Lung (tissue), 12 donors: Measurements from ENCODE around the gene ACP3. TPM values are rescaled to one million over a fixed set of nuclear protein-coding genes. Genes with fewer than 3 reads are reported as not detected.

ENCODE experiments used
- ATAC-seq: fragments of 200-7000 bp; cut with Tn5 transposase; one replicate; pipeline ENCODE4 v1.9.1; 2020; ENCODE audit warnings: moderate number of reproducible peaks; ENCODE audit not compliant: insufficient read depth, low FRiP score
- DNase-seq, 3 donors: peaks; one replicate each; pipeline ENCODE4 v3.0.0-alpha.2; 2013 to 2017
- H3K27ac ChIP-seq, 2 donors: one replicate each; pipeline ENCODE4 v1.5.1; 2013; ENCODE audit warnings: mild to moderate bottlenecking in 2 of 2, moderate library complexity in 2 of 2, control low read depth in 1 of 2, inconsistent platforms in 1 of 2, low read depth in 1 of 2, low read length in 1 of 2
- H3K27me3 ChIP-seq, 3 donors: one replicate each; pipeline ENCODE4 v1.5.1; 2013; ENCODE audit warnings: low read length in 2 of 3; ENCODE audit not compliant: control insufficient read depth in 3 of 3, insufficient read depth in 3 of 3
- H3K36me3 ChIP-seq, 4 donors: one replicate each; pipeline ENCODE4 v1.5.1; 2013; ENCODE audit warnings: low read length in 4 of 4, mild to moderate bottlenecking in 1 of 4, moderate library complexity in 1 of 4; ENCODE audit not compliant: control insufficient read depth in 4 of 4, insufficient read depth in 4 of 4
- H3K4me1 ChIP-seq, 5 donors: one replicate each; pipeline ENCODE4 v1.5.1; 2013; ENCODE audit warnings: low read length in 5 of 5, mild to moderate bottlenecking in 2 of 5, moderate library complexity in 1 of 5; ENCODE audit not compliant: control insufficient read depth in 5 of 5, insufficient read depth in 5 of 5
- H3K4me3 ChIP-seq: one replicate; pipeline ENCODE4 v1.5.1; 2013; ENCODE audit warnings: mild to moderate bottlenecking, control low read depth, moderate library complexity
- H3K9ac ChIP-seq, 2 donors: one replicate each; pipeline ENCODE4 v1.5.1; 2013; ENCODE audit warnings: low read length in 2 of 2, control low read depth in 1 of 2; ENCODE audit not compliant: insufficient read depth in 1 of 2
- H3K9me3 ChIP-seq, 4 donors: one replicate each; pipeline ENCODE4 v1.5.1; 2013; ENCODE audit warnings: low read length in 3 of 4, mild to moderate bottlenecking in 1 of 4, moderate library complexity in 1 of 4; ENCODE audit not compliant: control insufficient read depth in 4 of 4, insufficient read depth in 3 of 4
- WGBS, 2 donors: extraction: QIAGEN DNeasy Blood & Tissue Kit; methylation state at CpG; one replicate each; pipeline ENCODE4 v1.1.7; 2013; 5-methylcytosine and 5-hydroxymethylcytosine counted together
- polyA plus RNA-seq, 2 donors: library from polyadenylated mRNA; stranded (reverse); fragments of 200-250 nt; gene quantifications; one replicate each; pipeline ENCODE4 v1.2.1, GENCODE V29; 2013
- total RNA-seq, 2 donors: library from RNA; depleted of rRNA in 1 of 2; stranded (reverse); fragments of >200 nt in 1 of 2; gene quantifications; one replicate each; pipeline ENCODE4 v1.2.1, GENCODE V29; 2014 to 2021
- TF ChIP-seq, protein P1 (sequence below): IDR thresholded peaks from 2 replicates; pipeline ENCODE4 v1.5.1; 2012; ENCODE audit warnings: mild to moderate bottlenecking; ENCODE audit errors: control extremely low read depth, extremely low read depth
- donor health status: control.
- donor health status: control.
- donor health status: Bipolar disorder and iron deficiency.
- donor health status: healthy.
- donor health status: DM: yes; HTN: yes; CAD: no.

The ACP3 gene
- total and polyA plus RNA-seq, 4 donors: 3.5 to 66.4 (median 14.4) TPM

DNA sequence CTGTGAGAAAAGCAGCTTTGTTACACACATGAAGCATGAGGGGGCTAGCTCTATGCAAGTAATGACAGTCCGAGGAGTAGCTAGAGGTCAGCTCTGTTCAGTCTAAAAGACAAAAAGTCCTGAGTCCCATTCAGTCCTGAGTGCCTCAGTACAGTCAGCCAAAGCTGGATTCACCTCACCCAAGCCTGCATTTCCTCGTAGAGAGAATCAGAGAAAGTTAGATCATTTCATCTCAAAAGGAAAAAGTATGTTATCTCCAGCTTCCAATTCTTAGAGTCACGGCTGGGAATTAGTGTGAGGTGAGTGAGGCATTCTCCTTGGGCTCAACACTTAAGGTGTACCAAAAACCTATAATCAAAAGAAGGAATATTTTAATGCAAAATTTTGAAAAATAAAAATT is 5.9 kb upstream of the ACP3 start:
- ATAC-seq: no peak

DNA sequence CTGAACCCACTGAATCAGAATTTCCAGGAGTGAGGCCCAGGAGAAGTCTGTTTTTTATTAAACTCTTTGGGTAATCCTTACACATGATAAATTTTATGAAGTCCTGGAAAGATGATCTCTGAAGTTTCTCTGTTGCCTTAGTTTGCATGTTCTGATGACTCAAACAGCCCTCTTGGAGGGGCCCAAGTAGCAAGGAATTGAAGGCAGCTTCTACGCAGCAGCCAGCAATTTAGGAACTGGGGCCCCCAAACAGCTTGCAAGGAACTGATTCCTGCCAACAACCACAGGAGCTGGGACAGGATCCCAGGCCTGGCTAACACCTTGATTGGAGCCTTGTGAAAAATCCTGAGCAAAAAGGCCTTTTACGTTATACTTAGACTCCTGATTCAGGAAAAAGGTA is 5.4 kb upstream of the ACP3 start:
- Histone ChIP-seq H3K36me3 (no peaks in the 10 kb centered on the region), H3K4me3 (no peak overlapping the region), H3K9ac (no peak overlapping the region), H3K4me1 (peaks cover 0 to 4% (median 0%) of the 10 kb centered on the region in 5 donors), H3K27ac (no peak overlapping the region), H3K9me3 (no peaks in the 10 kb centered on the region), H3K27me3 (no peaks in the 10 kb centered on the region)
- DNase-seq: no peak
- no peak for ATAC-seq
- TF ChIP-seq, protein P1, sequence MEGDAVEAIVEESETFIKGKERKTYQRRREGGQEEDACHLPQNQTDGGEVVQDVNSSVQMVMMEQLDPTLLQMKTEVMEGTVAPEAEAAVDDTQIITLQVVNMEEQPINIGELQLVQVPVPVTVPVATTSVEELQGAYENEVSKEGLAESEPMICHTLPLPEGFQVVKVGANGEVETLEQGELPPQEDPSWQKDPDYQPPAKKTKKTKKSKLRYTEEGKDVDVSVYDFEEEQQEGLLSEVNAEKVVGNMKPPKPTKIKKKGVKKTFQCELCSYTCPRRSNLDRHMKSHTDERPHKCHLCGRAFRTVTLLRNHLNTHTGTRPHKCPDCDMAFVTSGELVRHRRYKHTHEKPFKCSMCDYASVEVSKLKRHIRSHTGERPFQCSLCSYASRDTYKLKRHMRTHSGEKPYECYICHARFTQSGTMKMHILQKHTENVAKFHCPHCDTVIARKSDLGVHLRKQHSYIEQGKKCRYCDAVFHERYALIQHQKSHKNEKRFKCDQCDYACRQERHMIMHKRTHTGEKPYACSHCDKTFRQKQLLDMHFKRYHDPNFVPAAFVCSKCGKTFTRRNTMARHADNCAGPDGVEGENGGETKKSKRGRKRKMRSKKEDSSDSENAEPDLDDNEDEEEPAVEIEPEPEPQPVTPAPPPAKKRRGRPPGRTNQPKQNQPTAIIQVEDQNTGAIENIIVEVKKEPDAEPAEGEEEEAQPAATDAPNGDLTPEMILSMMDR: no peak
- WGBS, 2 donors: 89 to 90% methylated on average over 2 of the region's 2 CpGs

More for the DNA sequence above, 5.9 kb upstream of the ACP3 start:
- H3K4me1 ChIP-seq: no peaks in the 10 kb centered on the region
- WGBS, 2 donors: 91 to 94% methylated on average over 3 of the region's 3 CpGs
- TF ChIP-seq, protein P1: no peak
- no peak overlapping the region for H3K9ac ChIP-seq
- no peak for DNase-seq
- H3K27ac ChIP-seq: no peak overlapping the region
- no peaks in the 10 kb centered on the region for H3K9me3 ChIP-seq
- H3K36me3 ChIP-seq: no peaks in the 10 kb centered on the region
- no peaks in the 10 kb centered on the region for H3K27me3 ChIP-seq
- no peak overlapping the region for H3K4me3 ChIP-seq

DNA sequence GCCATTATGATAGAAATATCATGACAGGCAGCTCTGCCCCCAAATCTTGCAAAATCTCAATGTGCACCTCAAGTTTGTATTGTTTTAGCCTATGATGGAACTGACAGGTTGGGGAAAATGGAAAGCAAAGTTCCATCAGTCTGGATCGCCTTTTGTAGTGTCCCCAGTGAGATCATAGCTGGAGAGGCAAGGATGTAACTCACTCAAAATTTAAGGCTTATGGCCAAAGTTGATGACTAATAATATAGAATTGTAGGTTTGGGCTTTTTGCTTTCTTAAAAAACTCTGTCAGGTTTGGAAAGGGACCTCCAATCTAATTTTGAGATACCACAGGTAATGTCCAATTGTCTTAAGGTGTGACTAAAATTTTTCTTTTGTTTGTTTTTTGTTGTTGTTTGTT is 1.4 kb upstream of the ACP3 start:
- no peaks in the 10 kb centered on the region for H3K9me3 ChIP-seq
- no peaks in the 10 kb centered on the region for H3K27me3 ChIP-seq
- 85 to 100% methylated on average over 1 of the region's 1 CpG for WGBS, 2 donors
- peaks cover 0 to 23% (median 9%) of the 10 kb centered on the region in 5 donors for H3K4me1 ChIP-seq
- no peak overlapping the region for H3K9ac ChIP-seq
- H3K4me3 ChIP-seq: no peak overlapping the region
- no peak for DNase-seq
- TF ChIP-seq, protein P1: no peak
- no peaks in the 10 kb centered on the region for H3K36me3 ChIP-seq
- no peak for ATAC-seq
- H3K27ac ChIP-seq: no peak overlapping the region

DNA sequence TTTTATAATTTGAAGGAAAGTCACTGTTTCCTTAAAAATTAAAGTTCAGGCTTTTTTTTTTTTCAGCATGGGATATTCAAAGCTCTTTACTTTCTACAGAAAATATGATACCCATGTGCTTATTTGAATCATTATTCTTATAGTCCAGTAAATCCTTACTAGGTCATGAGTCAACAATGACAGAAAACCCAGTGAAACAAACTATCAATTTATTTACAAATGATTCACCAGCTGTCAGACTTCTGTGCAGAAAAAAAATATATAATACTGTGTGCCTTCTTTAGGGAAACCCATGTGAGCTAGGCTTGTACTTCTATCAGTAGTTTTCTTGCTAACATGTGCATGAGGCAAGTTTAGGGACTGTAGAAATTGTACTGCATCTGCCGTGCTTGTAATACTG is 1.2 kb downstream of the ACP3 start:
- Histone ChIP-seq H3K4me1 (peaks cover 0 to 23% (median 9%) of the 10 kb centered on the region in 5 donors), H3K9ac (peak overlapping the region in 1 of 2 donors; percentile 39), H3K4me3 (no peak overlapping the region), H3K9me3 (no peaks in the 10 kb centered on the region), H3K27me3 (no peaks in the 10 kb centered on the region), H3K36me3 (no peaks in the 10 kb centered on the region), H3K27ac (no peak overlapping the region)
- ATAC-seq: no peak
- no peak for DNase-seq
- TF ChIP-seq, protein P1: no peak
- 27 to 36% methylated on average over 1 of the region's 1 CpG for WGBS, 2 donors
